Large intestine (tissue), 3 donors: ENCODE measurements around the gene HS6ST2. TPM values are rescaled to one million over a fixed set of nuclear protein-coding genes. Genes with fewer than 3 reads are reported as not detected.

ENCODE experiments used
- DNase-seq, 2 donors: peaks; one replicate each; pipeline versions ENCODE4 v3.0.0 to v3.0.0-alpha.2; 2013
- H3K27ac ChIP-seq: one replicate; pipeline ENCODE4 v1.5.1; 2013; ENCODE audit warnings: low read length
- H3K27me3 ChIP-seq: 2 replicates; pipeline ENCODE4 v1.6.1; 2013; ENCODE audit warnings: low read length; ENCODE audit not compliant: control insufficient read depth, insufficient read depth
- H3K36me3 ChIP-seq: 2 replicates; pipeline ENCODE4 v1.6.1; 2013; ENCODE audit warnings: low read length; ENCODE audit not compliant: control insufficient read depth, insufficient read depth
- H3K4me1 ChIP-seq: one replicate; pipeline ENCODE4 v1.6.1; 2013; ENCODE audit warnings: low read length; ENCODE audit not compliant: control insufficient read depth, insufficient read depth
- H3K4me3 ChIP-seq: one replicate; pipeline ENCODE4 v1.5.1; 2013; ENCODE audit warnings: low read length
- H3K9me3 ChIP-seq: one replicate; pipeline ENCODE4 v1.6.1; 2013; ENCODE audit warnings: mild to moderate bottlenecking, low read depth, low read length, moderate library complexity; ENCODE audit not compliant: control insufficient read depth
- WGBS: methylation state at CpG from one replicate; pipeline ENCODE4 v1.1.5; 2013; ENCODE audit warnings: low lambda C conversion rate; ENCODE audit not compliant: insufficient coverage; 5-methylcytosine and 5-hydroxymethylcytosine counted together
- polyA plus RNA-seq: library from polyadenylated mRNA; unstranded; fragments of 120-200 nt; gene quantifications from one replicate; pipeline ENCODE4 v1.2.1, GENCODE V29; 2013

The HS6ST2 gene
- polyA plus RNA-seq, 1 donor, result 0.97 TPM

DNA sequence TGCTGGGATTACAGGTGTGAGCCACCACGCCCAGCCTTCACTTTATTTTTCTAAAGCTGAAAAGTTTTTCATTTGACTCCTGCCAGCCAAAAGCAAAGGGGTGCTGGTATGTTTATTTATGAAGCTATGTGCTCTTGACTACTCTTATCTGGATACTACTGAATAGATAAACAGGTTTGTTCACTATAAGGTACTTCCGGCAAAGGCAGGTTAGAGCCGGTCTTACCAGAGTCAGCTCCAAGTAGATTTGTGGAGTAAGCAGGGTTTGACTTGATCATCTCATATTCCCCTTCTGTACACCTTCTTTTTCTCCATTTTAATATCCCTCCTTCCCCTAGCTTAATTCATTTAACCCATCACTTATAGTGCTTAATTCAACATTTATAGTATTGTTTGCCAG lies 294.2 kb downstream of the HS6ST2 start:
- H3K27me3 ChIP-seq, result no peaks in the 10 kb centered on the region
- no peak for DNase-seq
- H3K36me3 ChIP-seq, result no peaks in the 10 kb centered on the region
- no peak overlapping the region for H3K27ac ChIP-seq
- no peaks in the 10 kb centered on the region for H3K9me3 ChIP-seq
- H3K4me1 ChIP-seq, result no peaks in the 10 kb centered on the region
- WGBS, result no CpG with 5 or more reads among the region's 3 CpGs
- no peak overlapping the region for H3K4me3 ChIP-seq

DNA sequence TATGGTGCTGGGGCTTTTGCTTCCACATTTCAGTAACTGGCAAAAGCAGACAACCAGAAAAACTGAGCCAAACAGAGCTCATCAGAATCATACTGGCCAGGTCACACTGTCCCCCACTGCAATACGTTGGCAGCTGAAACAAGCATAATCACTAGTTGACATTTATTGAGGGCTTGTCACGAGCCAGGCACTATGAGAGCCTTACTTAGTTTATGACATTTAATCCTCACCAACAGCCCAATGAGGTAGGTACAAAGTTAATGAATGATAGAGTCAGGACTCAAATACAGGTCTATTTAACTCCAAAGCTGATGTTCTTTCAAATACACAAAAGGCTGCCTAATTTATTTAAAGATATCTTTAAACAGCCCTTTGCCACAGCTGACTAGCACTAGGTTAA lies 295.6 kb downstream of the HS6ST2 start:
- no peaks in the 10 kb centered on the region for H3K27me3 ChIP-seq
- DNase-seq, result peak; percentile 5 to 45
- H3K36me3 ChIP-seq, result no peaks in the 10 kb centered on the region
- H3K4me1 ChIP-seq, result no peaks in the 10 kb centered on the region
- H3K4me3 ChIP-seq, result no peak overlapping the region
- H3K9me3 ChIP-seq, result no peaks in the 10 kb centered on the region
- no CpG with 5 or more reads among the region's 2 CpGs for WGBS
- no peak overlapping the region for H3K27ac ChIP-seq

DNA sequence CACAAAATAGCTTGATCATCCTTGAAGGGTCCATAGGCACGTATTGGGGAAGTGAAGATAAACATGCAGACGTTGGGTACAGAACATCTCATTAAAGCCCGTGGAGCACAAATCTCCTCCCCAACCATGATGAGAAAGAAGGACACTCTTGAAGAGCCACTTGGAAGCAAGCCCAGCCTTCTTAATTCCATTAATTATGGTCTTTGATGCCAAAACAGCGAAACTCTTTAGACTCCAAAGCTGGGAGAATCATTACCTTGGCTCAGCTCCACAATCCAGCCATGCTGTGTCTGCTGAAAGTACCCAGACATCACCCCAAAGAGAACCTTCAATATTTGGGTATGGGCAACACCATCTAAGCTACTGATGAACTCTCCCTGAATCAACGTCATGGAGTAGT lies 300.6 kb downstream of the HS6ST2 start:
- no peaks in the 10 kb centered on the region for H3K4me1 ChIP-seq
- no peaks in the 10 kb centered on the region for H3K9me3 ChIP-seq
- no peak overlapping the region for H3K27ac ChIP-seq
- DNase-seq, result no peak
- H3K4me3 ChIP-seq, result no peak overlapping the region
- H3K36me3 ChIP-seq, result no peaks in the 10 kb centered on the region
- no CpG with 5 or more reads among the region's 5 CpGs for WGBS
- no peaks in the 10 kb centered on the region for H3K27me3 ChIP-seq

DNA sequence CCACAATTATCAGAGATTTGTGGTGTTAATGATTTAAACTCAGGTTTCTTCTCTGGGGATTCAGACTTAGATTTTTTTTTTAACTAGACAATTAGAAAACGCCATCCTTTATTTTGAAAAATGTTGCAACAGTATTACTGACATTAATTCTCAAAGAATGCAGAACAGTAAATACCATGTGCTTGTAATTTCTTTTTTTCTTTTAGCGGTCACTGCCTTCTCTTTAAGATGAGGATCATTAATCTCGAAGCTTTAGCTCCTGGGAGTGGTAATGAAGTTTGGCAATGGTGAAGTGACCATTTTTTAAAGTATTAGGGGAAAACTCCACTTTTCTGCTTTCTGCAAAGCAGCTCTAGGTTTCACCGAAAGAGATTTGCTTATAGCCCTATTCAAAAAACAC lies 305.6 kb downstream of the HS6ST2 start:
- no peak overlapping the region for H3K27ac ChIP-seq
- no peaks in the 10 kb centered on the region for H3K27me3 ChIP-seq
- H3K4me1 ChIP-seq, result no peaks in the 10 kb centered on the region
- no peaks in the 10 kb centered on the region for H3K9me3 ChIP-seq
- DNase-seq, result no peak
- no CpG with 5 or more reads among the region's 4 CpGs for WGBS
- H3K4me3 ChIP-seq, result no peak overlapping the region
- no peaks in the 10 kb centered on the region for H3K36me3 ChIP-seq

DNA sequence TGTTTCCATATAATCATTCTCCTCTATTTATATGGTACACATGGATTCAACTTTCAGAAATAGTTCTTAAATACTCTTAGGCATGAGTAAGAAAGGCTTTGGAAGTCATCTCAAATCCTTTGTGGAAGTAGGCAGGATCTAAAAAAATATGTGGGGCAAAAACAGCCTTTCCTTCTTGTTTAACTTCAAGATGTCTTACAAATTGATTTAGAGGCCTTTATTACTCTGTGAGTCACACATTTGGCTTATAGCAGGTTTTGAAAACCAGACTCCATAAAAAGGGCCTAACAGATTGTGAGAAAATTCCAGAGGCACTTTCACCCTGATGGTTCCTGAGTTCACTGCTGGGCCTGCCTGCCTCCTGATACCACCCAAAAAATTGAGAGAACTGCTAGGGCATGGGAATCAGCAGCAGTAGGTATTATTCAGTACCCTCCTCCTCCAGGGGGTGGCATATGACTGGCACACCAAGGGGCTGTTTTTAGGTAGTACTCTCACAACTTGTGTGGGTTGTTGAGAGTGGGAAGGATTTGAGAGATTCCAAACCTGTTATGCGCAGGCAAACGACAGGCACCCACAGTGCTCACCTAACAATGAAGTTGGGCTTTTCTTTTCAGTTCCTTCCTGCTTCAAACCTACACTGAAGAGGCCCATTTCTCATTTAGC lies 306.9 kb downstream of the HS6ST2 start:
- Histone ChIP-seq H3K27ac (no peak overlapping the region), H3K27me3 (no peaks in the 10 kb centered on the region), H3K4me1 (no peaks in the 10 kb centered on the region), H3K36me3 (no peaks in the 10 kb centered on the region), H3K4me3 (no peak overlapping the region), H3K9me3 (no peaks in the 10 kb centered on the region)
- no peak for DNase-seq
- no CpG with 5 or more reads among the region's 2 CpGs for WGBS

DNA sequence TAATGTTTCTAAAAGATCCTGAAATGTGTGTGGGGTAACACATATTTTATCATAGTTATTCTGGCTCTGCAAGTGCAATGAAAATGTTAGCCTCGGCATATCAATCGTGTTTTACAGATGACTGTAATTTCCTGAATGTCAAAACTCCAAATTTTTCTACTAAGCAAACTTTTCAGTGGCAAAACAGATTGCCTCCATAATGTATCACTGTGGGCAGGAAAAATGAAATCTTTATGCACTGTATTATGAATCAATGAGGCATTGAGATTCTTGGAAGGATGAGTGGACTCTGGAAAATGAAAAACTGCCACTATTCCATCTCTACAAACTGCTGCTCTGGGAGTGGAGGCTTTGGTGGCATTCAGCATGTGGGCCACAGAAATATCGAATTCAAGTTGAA lies 309.5 kb downstream of the HS6ST2 start:
- Histone ChIP-seq H3K4me3 (no peak overlapping the region), H3K27ac (no peak overlapping the region), H3K4me1 (no peaks in the 10 kb centered on the region), H3K9me3 (no peaks in the 10 kb centered on the region), H3K27me3 (no peaks in the 10 kb centered on the region), H3K36me3 (no peaks in the 10 kb centered on the region)
- no CpG with 5 or more reads among the region's 3 CpGs for WGBS
- DNase-seq, result no peak

DNA sequence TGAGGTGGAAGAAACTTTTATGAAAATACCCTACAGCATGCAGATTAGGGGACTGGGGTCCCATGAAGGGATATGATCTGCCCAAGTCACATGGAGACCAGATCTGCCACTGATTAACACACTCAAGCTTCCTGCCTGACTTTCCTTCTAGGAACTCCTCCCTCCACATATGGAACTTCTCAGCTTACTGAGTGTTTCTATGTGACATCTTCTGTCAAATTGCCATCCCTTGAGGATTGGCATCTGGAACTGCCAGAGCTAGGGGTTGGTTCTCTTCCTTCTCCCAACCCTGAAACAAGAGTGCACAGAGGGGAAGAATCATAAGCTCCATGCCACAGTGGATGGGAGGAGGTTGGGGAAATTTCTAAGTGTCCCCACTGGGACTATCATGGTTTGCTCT lies 319.0 kb downstream of the HS6ST2 start:
- no peak overlapping the region for H3K27ac ChIP-seq
- no peaks in the 10 kb centered on the region for H3K4me1 ChIP-seq
- no peak overlapping the region for H3K4me3 ChIP-seq
- no peaks in the 10 kb centered on the region for H3K36me3 ChIP-seq
- no peaks in the 10 kb centered on the region for H3K9me3 ChIP-seq
- H3K27me3 ChIP-seq, result no peaks in the 10 kb centered on the region
- no peak for DNase-seq

DNA sequence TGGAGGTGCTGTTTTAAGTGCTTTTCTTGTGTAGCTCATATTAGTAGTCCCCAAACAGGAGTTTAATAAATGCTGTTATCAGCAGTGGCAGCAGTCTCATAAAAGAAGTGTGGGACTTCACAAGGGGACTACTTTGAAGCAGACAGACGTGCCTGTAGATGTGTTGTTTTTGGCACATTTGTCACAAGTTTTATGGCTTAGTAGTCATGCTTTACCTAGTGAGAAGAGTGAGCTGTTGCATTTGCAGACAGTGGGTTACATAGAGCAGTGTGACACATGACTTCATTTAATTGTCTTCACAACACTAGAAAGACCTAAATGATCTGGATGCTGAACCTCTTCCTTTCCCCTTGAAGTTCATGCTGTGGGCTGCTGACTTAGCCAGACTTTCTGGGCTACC lies 320.1 kb downstream of the HS6ST2 start:
- Histone ChIP-seq H3K27ac (no peak overlapping the region), H3K9me3 (no peaks in the 10 kb centered on the region), H3K36me3 (no peaks in the 10 kb centered on the region), H3K4me3 (no peak overlapping the region), H3K27me3 (no peaks in the 10 kb centered on the region), H3K4me1 (no peaks in the 10 kb centered on the region)
- no peak for DNase-seq
- WGBS, result no CpG with 5 or more reads among the region's 1 CpG

DNA sequence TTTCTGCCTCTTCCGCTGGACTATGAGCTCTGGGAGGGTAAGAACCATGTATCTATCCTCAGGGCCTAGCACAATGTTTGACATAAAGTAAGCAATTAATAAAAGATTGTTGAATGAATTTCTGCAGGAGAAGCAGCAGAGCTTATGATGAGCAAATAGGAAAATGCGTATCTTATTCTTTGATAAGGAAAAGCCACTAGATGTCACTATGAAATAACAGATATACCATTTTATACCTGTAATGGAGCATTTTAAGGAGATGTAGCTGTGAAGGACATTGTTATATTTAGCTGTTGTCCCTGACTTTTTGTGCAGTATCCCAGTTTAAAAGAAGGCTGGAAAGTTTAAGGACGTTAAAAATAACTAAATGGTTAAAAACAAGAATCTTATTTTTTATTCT lies 322.3 kb downstream of the HS6ST2 start:
- no peaks in the 10 kb centered on the region for H3K27me3 ChIP-seq
- no peaks in the 10 kb centered on the region for H3K36me3 ChIP-seq
- H3K4me1 ChIP-seq, result no peaks in the 10 kb centered on the region
- H3K4me3 ChIP-seq, result no peak overlapping the region
- no peak for DNase-seq
- no peak overlapping the region for H3K27ac ChIP-seq
- no CpG with 5 or more reads among the region's 3 CpGs for WGBS
- no peaks in the 10 kb centered on the region for H3K9me3 ChIP-seq

DNA sequence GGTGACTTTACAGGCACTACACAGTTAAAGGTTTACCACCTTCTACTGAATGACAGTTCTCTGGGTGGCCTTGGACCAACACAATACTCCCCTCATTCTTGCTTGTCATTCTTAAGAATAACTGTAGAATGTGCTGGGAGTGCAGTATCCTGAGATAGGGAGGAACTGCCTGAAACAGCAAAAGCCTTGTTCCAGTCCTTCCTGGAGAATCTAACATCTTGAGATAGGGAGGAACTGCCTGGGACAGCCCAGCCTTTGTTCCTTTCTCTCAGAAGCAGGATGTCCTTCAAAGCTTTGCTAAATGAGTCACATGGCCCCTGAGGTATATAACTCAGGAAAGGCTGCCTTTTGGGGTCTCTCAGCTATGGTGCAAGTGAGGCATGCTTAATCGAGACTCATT lies 323.9 kb downstream of the HS6ST2 start:
- Histone ChIP-seq H3K4me1 (no peaks in the 10 kb centered on the region), H3K4me3 (no peak overlapping the region), H3K27ac (no peak overlapping the region), H3K27me3 (no peaks in the 10 kb centered on the region), H3K36me3 (no peaks in the 10 kb centered on the region), H3K9me3 (no peaks in the 10 kb centered on the region)
- WGBS, result no CpG with 5 or more reads among the region's 1 CpG
- no peak for DNase-seq

DNA sequence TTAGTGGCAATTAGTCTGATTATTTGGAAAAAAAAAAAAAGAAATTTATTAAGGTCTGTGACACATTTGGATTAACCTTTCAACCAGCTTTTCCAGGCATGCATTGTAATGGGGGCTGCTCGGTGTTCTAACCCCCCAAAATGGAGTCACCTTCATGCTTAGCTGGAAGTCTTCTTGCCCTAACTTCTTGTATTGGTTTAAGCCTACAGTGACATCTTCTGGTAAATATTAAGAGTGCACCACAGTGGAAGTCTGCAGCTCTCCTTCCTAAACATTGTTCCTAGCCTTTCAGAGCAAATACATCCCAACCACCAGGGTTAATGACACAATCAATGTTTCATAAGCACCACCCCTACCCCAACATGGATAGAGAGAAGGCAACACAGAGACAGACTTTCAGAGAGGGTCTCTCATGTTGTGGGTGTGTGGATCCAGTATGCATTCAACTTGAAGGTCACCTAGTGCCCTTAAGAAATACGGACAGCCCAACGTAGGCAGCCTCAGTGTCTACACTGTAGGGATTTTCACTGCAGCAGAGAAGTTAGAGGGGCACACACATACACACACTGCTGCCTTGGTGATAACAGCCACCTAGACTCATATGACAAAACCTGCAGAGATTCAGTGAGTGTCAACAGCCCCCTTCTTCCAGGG lies 326.7 kb downstream of the HS6ST2 start:
- Histone ChIP-seq H3K4me3 (no peak overlapping the region), H3K9me3 (no peaks in the 10 kb centered on the region), H3K4me1 (no peaks in the 10 kb centered on the region), H3K36me3 (no peaks in the 10 kb centered on the region), H3K27me3 (no peaks in the 10 kb centered on the region), H3K27ac (no peak overlapping the region)
- peak; percentile 11 to 16 for DNase-seq
- no CpG with 5 or more reads among the region's 3 CpGs for WGBS
